ENCODE results near the gene MRPS12. TPM values are rescaled to one million over a fixed set of nuclear protein-coding genes. Genes with fewer than 3 reads are reported as not detected.

The MRPS12 gene
- total RNA-seq, 1 experiment from 2014 or later: 81.3 TPM

- Histone ChIP-seq H3T11ph (ENCODE audit: low read length) (no peak overlapping the region), H3K18ac (ENCODE audit: insufficient read length, low read depth, low read length) (no peak overlapping the region), H3K9me3 (ENCODE audit: control insufficient read depth, low read depth, low read length) (no peaks in the 10 kb centered on the region), H2BK20ac (ENCODE audit: low read depth, low read length, poor library complexity, severe bottlenecking) (no peak overlapping the region), H3K56ac (ENCODE audit: insufficient read length, low read depth, low read length) (no peak overlapping the region), H2BK120ac (ENCODE audit: low read depth, low read length, poor library complexity, severe bottlenecking) (no peak overlapping the region), H3K23ac (ENCODE audit: insufficient read length, low read depth, low read length) (no peak overlapping the region), H4K20me1 (ENCODE audit: control insufficient read depth, insufficient read depth, insufficient read length) (no peaks in the 10 kb centered on the region), H2BK12ac (ENCODE audit: insufficient read length, low read depth, low read length) (no peak overlapping the region), H4K8ac (replicated peaks; ENCODE audit: insufficient read length, low read depth, low read length) (no peak overlapping the region), H3K79me1 (ENCODE audit: insufficient read depth, low read depth, low read length, poor library complexity, severe bottlenecking) (no peaks in the 10 kb centered on the region), H2BK5ac (ENCODE audit: insufficient read length, low read length) (no peak overlapping the region), H3K9ac (ENCODE audit: extremely low read depth, insufficient read length, low read length) (no peak overlapping the region), H2AK5ac (ENCODE audit: insufficient read length, low read length) (no peak overlapping the region), H3K23me2 (ENCODE audit: insufficient read length, low read depth, low read length, poor library complexity, severe bottlenecking) (no peaks in the 10 kb centered on the region), H3K27ac (ENCODE audit: insufficient read length, low read depth, low read length) (no peak overlapping the region), H3K79me2 (ENCODE audit: insufficient read depth, low read length) (no peaks in the 10 kb centered on the region), H3K4me2 (ENCODE audit: insufficient read depth, insufficient read length, low read length) (no peak overlapping the region), H4K5ac (ENCODE audit: insufficient read length, low read depth, low read length) (no peak overlapping the region), H3K27me3 (ENCODE audit: insufficient read depth, low read length) (no peaks in the 10 kb centered on the region), H3K14ac (ENCODE audit: insufficient read depth, low read length) (no peak overlapping the region), H2AFZ (ENCODE audit: low read length) (no peak overlapping the region), H3K4me1 (ENCODE audit: insufficient read depth, low read length) (no peaks in the 10 kb centered on the region), H2BK15ac (ENCODE audit: low read depth, low read length) (no peak overlapping the region), H3K4ac (ENCODE audit: low read depth, low read length) (no peak overlapping the region), H4K91ac (ENCODE audit: insufficient read length, low read depth, low read length) (no peak overlapping the region)
- no peak for DNase-seq
- Mint-ChIP-seq H3K4me1 (peaks cover under 1 to 2% of the 10 kb centered on the region in 2 experiments; a peak in 3 of 4 replicates), H3K27me3 (ENCODE audit: low read depth) (peaks cover 8% of the 10 kb centered on the region), H3K36me3 (ENCODE audit: insufficient read depth in 1 of 3, low read depth in 3 of 3) (no peaks in the 10 kb centered on the region), H3K27ac (peak overlapping the region in 1 of 3 experiments; percentile 59; a peak in 1 of 7 replicates), H3K9me3 (no peaks in the 10 kb centered on the region), H3K4me3 (no peak overlapping the region)
- no CpG with 5 or more reads among the region's 14 CpGs for WGBS (ENCODE audit: extremely low coverage, insufficient read length, low lambda C conversion rate)
- TF ChIP-seq CTCF (conservative IDR thresholded peaks at IDR 0.05): no peak
Observed at GRCh38 chr19:38893341-38893771, 37.4 kb upstream of the MRPS12 start.

Measured in H9 (cell line).